Panc1 (cell line): ENCODE data around the gene ZNF599.

ENCODE experiments used
- POLR2AphosphoS5 ChIP-seq: IDR thresholded peaks from 2 replicates; pipeline ENCODE4 v1.6.1; 2012; ENCODE audit warnings: mild to moderate bottlenecking, low read depth, low read length, moderate library complexity
- TF ChIP-seq, protein P1 (sequence below): fragments of 450-650 bp; IDR thresholded peaks from 2 replicates; pipeline ENCODE4 v1.5.1; 2017; ENCODE audit warnings: mild to moderate bottlenecking
- TF ChIP-seq, protein P2 (sequence below), 2 experiments: IDR thresholded peaks; 2 replicates each; pipeline ENCODE4 v1.6.1; 2011 to 2012; ENCODE audit warnings: low read depth in 2 of 2, control low read depth in 1 of 2, low read length in 1 of 2, mild to moderate bottlenecking in 1 of 2, moderate library complexity in 1 of 2; ENCODE audit not compliant: insufficient read depth in 1 of 2

DNA sequence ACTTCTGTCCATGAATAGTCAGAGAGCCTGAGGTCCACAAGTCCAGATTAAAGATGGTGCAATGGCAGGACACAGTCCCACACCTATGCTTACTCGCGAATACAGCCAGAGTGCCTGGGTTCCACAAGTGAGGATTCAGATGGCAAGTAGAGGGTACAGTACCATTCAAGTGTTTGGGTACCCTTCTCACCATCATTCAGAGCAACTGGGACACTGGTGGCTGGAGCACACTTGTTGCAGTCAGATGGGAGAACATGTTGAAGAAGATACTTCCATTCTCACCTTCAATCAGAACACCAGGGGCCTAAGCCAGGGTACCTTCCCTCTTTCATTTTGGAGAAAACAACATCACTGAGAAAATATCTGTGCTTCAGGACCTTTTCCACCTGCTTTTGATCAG lies 43.7 kb upstream of the ZNF599 start:
- TF ChIP-seq POLR2AphosphoS5, result no peak
- TF ChIP-seq, protein P1, sequence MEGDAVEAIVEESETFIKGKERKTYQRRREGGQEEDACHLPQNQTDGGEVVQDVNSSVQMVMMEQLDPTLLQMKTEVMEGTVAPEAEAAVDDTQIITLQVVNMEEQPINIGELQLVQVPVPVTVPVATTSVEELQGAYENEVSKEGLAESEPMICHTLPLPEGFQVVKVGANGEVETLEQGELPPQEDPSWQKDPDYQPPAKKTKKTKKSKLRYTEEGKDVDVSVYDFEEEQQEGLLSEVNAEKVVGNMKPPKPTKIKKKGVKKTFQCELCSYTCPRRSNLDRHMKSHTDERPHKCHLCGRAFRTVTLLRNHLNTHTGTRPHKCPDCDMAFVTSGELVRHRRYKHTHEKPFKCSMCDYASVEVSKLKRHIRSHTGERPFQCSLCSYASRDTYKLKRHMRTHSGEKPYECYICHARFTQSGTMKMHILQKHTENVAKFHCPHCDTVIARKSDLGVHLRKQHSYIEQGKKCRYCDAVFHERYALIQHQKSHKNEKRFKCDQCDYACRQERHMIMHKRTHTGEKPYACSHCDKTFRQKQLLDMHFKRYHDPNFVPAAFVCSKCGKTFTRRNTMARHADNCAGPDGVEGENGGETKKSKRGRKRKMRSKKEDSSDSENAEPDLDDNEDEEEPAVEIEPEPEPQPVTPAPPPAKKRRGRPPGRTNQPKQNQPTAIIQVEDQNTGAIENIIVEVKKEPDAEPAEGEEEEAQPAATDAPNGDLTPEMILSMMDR, result no peak
- TF ChIP-seq, protein P2, sequence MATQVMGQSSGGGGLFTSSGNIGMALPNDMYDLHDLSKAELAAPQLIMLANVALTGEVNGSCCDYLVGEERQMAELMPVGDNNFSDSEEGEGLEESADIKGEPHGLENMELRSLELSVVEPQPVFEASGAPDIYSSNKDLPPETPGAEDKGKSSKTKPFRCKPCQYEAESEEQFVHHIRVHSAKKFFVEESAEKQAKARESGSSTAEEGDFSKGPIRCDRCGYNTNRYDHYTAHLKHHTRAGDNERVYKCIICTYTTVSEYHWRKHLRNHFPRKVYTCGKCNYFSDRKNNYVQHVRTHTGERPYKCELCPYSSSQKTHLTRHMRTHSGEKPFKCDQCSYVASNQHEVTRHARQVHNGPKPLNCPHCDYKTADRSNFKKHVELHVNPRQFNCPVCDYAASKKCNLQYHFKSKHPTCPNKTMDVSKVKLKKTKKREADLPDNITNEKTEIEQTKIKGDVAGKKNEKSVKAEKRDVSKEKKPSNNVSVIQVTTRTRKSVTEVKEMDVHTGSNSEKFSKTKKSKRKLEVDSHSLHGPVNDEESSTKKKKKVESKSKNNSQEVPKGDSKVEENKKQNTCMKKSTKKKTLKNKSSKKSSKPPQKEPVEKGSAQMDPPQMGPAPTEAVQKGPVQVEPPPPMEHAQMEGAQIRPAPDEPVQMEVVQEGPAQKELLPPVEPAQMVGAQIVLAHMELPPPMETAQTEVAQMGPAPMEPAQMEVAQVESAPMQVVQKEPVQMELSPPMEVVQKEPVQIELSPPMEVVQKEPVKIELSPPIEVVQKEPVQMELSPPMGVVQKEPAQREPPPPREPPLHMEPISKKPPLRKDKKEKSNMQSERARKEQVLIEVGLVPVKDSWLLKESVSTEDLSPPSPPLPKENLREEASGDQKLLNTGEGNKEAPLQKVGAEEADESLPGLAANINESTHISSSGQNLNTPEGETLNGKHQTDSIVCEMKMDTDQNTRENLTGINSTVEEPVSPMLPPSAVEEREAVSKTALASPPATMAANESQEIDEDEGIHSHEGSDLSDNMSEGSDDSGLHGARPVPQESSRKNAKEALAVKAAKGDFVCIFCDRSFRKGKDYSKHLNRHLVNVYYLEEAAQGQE (IDR thresholded peaks at IDR 0.05; ENCODE audit: insufficient read depth in 1 of 2, low read depth in 2 of 2, low read length in 1 of 2), result no peak
